ENCODE measurements around the gene LRRC15.

LRRC15 gene

DNA sequence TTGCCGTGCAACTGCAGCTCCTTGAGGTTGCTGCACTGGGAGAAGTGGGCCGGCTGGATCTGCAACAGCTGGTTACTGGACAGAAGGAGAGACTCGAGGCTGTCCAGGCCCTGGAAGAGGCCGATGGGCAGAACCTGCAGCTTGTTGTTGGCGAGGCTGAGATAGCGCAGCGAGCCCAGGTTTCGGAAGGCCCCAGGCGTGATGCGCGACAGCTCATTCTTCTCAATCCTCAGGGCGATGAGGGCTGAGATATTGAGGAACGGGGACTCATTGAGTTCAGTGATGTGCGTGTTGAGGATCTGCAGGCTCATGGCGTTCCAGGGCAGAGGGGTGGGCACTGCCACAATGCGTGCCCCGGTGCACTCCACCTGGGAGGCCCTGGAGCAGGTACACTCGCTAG lies 9.0 kb downstream of the LRRC15 start:
- DNase-seq = no peak

DNA sequence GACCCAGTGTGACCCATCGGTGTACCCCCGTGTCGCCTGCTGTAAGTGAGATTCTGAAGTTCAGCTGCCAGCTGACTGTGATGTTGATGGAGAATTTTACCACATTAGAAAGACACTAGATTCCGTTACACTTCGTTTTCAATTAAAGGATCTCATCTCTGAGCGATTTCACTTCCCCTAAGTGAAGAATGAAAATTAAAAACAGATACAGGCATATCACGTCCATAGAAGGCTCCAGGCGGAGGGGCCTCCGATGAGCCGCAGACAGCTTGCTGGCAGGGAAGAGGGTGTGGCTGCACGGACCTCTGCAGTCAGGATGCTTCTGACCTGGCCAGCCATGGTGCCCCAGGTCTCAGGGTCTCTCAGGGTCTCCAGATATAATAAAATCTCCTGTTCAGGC lies 11.9 kb downstream of the LRRC15 start:
- DNase-seq = no peak

DNA sequence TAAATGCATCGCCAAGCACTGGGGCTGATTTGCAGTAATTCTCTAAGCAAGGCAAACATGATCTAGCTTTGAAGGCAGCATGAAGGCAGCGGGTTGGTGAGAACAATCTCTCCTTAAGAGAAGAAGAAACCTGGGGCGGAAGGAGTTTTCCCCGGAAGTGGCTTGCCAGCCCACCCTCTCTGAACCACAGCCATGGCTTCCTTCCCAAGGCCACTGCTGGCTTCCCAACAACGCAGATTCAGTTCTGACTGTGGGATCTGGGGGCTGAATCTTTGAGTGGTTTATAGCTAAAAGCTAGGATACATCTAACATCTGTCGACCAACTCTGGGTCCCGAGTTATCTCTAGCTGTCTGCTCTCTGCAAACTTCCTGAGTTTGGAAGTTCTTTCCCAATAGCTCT lies 14.2 kb downstream of the LRRC15 start:
- no peak for DNase-seq

DNA sequence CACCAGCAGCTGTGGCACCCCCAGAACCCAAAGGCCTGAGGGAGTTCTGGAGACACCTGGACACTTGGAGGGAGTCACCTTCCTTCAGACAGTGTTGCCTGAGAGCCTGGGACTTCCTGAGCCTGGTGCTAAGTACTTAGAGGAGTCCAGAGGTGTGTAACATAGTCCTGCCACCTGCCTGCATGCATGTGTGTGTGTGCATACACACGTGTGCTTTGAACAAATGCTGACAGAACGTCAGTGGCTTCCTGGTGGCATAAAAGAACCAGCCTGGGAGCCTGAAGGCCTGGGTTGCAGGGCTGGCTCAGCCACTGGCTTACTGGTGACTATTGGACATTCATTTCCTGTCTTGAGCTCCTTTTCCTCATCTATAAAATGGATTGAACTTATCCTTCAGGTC lies 15.2 kb downstream of the LRRC15 start:
- no peak for DNase-seq

DNA sequence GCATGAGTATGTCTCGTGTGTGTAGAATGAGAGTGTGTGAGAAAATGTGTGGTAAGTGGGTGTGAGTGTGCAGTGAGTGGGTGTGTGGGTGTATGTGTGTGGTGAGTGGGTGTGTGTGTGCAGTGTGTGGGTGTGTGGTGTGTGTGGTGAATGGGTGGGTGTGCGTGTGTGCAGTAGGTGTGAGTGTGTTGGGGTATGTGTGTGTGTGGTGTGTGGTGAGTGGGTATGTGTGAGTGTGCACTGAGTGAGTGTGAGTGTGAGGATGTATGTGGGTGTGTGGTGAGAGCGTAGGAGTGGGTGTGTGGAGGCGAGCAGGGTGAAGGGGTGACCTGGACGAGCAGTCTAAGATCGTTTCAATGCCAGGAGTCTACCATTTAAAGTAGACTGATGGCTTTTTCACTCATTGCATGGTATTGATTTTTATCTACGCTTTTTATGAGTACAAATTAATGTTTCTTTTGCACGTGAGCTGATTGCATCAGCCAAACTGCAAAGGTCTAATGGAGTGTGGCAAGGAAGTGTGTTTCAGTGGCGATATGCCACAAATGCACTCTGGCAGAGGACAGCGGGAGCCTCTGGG lies 16.8 kb downstream of the LRRC15 start:
- no peak for DNase-seq

DNA sequence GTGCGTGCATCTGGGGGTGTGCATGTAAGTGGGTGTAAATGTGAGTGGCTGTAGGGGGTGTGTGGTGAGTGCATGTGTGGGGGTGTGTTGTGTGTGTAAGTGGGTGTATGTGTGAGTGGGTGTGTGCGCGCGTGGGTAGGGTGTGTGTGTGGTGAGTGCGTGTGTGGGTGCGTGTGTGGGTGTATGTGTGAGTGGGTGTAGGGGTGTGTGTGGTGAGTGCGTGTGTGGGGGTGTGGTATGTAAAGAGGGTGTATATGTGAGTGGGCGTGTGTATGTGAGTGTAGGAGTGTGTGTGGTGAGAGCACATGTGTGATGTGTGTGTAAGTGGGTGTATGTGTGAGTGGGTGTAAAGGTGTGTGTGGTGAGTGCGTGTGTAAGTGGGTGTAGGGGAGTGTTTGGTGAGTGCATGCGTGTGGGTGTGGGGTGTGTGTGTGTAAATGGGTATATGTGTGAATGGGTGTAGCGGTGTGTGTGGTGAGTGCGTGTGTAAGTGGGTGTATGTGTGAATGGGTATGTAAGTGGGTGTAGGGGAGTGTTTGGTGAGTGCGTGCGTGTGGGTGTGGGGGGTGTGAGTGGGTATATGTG lies 17.5 kb downstream of the LRRC15 start:
- no peak for DNase-seq

DNA sequence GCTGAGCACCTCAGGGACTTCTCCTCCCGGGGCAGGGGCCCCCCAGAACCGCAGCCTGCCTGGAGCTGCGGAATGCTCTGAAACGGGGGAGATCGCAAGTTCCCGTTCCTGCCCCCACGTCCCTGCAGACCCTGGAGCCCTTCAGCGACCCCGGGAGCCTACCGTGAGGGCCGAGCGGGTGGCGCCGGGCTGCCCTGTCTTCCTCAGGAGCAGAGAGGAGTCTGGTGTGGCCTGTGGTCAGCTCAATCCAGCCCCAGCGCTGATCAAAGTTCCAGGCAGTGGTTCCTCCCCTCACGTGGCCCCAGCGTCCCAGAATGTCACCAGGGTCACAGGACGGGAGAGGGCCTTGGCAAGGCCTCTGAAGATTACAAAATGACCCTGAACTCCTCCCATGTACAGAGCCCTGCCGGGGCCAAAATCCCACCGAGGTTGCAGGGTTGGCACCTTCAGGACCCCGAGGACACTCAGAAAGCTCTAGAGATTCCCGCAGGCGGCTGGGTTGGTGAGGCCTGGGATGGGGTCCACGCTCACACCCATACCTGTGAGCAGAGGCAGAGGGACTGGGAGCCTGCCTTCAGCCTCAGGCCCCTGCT lies 18.4 kb downstream of the LRRC15 start, which contains the start of gene CPN2:
CPN2 (minus strand) TSS at position 249 of the 593 bp plus-strand sequence. CDS start 8,626 bp downstream, outside the sequence.
- no peak for DNase-seq

DNA sequence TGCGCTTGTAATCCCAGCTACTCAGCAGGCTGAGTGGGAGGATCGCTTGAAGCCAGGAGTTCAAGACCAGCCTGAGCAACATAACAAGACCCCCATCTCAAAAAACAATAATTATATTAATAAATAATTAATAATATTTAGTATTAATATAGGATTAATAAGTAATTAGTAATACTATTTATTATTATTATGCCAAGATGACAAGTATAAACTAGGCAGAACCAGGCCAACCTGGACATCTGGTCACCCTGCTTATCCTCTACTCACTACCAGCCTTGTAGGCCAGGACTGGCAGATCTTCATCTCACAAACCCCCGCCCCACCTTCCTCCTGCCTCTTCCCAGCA lies 18.8 kb downstream of the LRRC15 start:
- no peak for DNase-seq

DNA sequence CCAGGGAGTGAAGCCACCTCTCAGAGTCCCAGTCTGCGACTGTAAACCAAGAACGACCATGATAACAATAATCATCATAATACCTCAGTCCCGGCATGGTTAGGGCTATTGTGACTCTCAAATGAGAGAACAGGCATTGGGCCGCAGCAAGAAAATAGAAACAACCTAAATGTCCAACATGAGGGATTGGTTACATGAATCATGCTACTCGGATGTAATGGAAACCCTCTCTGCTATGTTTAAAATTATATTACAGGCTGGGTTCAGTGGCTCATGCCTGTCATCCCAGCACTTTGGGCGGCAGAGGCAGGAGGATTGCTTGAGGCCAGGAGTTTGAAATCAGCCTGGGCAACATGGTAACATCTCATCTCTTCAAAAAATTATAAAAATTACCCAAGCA lies 21.2 kb downstream of the LRRC15 start:
- no peak for DNase-seq

DNA sequence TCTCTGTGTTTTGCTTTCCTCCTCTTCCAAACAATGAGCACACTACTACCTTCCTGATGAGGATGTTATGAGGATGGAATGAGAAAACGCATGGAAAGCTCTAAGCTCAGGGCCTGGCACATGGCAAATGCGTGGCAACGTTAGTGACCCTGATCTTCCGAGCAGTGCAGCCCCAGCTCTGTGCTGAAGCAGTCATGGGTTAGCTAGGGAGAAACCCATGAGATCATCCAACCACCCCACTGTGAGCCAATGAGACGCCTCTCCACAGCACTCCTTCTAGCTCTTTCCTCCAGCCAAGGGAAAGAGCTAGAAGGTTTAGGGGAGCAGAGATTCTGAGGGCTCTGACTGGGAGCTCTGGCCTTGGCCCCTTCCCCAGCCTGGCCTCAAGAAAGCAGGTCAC lies 22.9 kb downstream of the LRRC15 start:
- no peak for DNase-seq

DNA sequence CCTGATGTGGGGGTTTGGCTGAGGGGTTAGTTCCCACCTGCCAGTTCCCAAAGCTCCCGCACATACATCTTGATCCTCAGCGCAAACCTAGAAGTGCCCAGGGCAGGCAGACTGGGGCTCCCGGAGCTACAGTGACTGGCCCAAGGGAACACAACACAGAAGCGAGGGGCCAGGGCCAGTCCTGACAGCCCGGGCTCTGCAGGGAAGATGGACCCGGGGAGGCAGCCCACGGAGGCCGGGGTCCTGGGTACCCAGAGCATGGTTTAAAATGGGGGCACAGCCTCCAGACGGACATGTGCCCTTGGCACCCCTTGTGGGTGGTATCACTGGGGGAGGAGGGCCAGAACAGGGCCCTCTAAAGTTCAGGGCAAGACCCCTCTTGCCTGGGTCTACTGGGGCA lies 23.5 kb downstream of the LRRC15 start:
- no peak for DNase-seq

DNA sequence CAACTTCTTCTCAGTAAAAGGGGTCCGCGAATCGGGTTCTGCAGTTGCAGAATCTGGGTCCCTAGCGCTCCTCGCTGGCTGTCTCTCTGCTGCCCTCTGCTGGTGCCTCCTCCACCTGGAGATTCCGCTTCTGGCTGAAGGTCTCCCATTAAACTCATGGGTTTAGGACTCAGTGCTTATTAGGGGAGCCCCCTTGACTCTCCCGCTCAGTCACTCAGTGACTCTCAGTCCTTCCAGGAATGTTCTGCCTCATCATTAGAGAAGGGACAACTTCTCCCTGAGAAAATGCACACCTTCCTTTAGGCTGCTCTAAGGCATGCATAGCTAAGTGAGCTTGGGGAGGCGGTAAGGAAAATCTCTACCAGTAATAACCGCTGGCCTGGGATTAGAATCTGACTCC lies 25.5 kb downstream of the LRRC15 start:
- DNase-seq = no peak

DNA sequence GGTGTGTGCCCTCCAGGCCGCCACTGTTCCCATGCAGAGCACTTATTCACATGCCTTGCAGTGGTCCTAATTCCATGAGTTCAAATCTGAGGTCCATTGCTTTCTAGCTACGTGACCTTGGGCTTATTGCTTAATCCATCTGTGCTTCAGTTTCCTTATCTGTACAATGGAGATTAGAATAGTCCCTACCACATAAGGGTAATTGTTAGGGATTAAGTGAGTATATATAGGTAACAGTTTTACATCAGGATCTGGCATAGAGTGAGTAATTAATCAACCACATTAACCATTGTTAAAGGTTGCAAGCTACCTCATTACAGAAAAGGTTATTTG lies 26.0 kb downstream of the LRRC15 start:
- no peak for DNase-seq

DNA sequence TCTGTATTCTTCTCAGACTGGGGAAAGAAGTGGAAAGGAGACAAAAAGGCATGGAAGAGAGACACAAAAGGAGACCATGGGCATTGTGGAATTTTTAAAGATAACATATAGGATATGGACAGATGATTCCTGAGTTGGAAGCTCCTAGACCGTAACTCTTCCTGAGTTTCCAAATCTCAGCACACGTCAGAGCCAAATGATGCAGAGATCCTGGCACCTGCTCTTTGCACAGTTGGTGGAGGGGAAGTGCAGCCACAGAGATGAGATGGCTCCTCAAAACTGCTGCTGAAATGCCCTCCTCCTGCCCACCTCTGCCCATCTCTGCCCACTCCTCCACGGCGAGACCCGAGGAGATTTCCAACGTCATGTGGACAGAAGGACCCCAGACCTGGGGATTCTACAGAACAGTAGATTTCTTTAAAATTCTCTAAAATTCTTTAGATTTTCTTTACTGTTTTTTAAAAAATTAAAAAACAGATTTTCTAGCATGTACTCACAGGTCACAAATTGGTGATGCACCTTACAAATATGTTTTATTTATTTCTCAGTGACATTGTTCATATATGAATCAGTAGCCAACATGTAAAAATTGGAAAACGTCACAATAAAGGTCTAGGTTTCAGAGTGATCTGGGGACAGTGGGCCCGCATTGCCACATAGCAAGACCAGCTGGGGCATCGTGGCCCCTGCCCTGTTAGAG lies 26.5 kb downstream of the LRRC15 start:
- DNase-seq = no peak

DNA sequence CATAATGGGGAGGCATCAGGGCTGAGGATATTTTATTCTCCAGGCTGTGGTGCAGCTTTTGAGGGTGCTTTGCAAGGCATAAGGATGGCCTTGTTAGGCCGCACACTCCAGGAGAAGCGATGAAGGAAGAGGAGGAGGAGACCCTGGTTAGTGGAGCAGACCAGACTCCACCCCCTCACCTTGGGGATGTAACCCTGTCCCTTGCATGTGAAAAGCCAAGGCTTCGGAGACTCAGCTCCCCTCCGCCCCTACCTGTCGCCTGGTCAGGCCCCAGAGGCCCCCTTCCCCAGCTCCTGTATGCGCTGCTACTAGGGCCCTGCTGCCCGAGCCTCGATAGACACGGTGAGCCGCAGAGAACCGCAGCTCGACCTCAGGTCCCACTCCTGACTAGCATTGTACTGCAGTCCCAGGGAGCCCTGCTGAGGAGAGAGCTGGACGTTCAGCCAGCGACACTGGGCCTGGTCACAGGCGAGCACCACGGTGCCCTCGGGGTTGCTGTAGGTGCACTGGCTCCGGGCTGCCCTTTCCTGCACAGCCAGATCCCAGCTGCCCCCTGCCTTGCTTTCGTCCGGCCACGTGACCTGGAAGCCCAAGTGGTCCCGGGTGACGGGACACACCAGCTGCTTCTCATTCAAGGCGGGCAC lies 28.7 kb downstream of the LRRC15 start:
- DNase-seq = no peak

DNA sequence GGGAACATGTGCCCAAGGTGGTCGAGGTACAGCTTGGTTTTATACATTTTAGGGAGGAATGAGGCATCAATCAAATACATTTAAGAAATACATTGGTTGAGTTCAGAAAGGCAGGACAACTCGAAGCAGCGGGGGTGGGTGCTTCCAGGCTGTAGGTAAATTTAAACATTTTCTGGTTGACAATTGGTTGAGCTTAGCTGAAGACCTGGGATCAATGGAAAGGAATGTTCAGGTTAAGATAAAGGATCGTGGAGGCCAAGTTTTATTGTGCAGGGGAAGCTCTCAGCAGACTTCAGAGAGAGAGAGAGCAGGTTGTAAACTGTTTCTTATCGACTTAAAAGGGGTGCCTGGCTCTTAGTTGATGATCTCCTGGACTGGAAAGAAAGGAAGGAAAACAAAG lies 29.7 kb downstream of the LRRC15 start:
- no peak for DNase-seq

DNA sequence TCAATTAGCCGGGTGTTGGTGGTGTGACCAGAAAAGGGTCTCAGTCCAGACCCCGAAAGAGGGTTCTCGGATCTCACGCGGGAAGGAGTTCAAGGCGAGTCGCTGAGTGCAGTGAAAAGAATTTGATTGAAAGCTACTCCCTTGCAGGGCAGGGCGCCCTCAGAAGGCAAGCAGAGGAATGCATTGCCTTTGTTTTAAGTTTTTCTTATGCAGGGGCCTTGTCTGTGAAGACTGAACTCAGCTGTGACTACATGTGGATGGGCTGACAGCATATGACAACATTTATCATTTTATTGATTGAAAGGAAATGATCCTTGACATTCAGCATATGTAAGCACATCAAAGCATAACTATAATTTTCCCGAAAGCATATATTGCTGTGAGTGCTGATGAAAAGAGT lies 30.2 kb downstream of the LRRC15 start:
- DNase-seq = no peak

DNA sequence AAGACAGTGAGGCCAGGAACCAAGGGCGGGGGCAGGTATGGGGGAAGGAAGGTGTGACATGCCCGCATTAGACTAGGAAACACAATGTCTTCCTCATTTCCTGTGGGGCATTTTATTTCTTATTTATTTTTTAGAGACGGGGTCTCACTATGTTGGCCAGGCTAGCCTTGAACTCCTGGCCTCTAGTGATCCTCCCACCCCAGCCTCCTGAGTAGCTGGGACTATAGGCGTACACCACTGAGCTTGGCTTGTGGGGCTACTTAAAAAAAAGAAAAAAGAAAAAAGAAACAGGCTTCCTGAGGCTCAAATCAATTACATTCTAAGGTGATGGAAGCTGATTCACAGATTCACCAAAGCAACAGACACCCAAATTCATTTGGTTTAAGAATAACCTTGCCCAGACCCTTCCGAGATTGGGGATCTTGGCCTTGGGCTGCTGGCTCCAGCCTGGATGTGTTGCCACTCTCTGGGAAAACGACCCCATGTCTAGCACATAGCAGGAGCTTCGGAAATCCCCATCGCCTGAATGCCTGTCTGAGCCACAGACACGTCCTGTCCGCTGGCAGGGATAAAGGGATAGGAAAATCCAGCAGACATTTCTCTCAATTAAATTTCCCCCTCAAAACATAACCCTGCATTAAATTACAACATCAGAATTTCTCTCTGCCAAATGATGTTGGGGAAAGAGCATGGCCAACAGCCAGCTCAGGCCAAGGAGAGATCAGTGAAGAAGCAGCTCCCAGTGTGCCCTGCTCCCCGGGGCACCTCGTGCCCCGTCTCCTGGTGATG lies 31.4 kb downstream of the LRRC15 start:
- no peak for DNase-seq

DNA sequence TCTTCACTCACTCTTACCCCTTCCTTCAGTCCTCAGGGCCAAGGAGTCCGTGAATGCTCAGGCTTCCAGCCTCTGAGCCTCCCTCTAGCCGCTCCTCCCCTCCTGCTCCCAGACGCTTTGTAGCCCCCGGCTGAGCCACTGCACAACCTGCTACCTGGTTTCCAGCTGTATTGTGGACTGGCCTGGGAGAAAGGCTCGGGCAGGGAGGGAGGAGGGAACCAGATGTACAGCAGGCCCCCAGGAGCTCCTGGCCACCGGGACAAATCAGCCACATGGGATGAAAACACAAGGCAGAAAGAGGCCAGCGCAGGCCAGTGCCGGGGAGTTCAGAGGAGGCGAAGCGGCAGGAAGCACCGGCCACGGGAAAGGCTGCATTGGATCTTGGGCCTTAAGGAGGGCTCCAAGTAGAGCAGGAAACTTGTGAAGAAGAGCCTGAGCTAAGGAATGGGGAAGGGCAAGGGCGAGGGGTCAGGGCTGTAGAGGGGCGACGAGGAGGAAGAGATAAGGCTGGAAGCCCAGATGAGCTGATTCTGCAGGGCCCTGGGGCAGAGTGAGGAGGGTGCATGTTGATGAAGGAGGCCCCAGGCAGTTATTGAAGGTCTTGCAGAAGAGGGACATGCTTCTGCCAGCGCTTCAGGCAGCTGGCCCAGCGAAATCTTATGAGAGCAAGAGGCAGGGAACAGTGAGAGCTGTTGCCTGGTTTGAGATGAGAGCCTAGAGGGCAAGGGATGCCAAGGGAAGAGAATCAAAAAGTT lies 32.8 kb downstream of the LRRC15 start:
- no peak for DNase-seq

DNA sequence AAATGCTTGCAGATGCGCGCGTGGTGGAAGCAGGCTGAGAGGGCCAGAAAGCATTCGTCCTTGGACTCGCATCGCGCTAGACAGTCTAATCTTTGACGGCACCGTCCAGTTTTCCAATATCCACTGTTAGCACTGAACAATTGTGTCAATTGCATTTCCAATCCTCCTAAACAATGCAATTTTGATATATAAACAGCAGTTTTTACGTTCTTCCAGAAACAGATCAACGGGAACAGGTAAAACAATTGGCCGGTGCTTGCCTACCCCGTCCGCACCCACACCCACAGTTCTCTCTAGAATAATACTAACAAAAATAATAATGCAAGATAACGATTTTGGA lies 35.6 kb downstream of the LRRC15 start:
- DNase-seq = no peak

DNA sequence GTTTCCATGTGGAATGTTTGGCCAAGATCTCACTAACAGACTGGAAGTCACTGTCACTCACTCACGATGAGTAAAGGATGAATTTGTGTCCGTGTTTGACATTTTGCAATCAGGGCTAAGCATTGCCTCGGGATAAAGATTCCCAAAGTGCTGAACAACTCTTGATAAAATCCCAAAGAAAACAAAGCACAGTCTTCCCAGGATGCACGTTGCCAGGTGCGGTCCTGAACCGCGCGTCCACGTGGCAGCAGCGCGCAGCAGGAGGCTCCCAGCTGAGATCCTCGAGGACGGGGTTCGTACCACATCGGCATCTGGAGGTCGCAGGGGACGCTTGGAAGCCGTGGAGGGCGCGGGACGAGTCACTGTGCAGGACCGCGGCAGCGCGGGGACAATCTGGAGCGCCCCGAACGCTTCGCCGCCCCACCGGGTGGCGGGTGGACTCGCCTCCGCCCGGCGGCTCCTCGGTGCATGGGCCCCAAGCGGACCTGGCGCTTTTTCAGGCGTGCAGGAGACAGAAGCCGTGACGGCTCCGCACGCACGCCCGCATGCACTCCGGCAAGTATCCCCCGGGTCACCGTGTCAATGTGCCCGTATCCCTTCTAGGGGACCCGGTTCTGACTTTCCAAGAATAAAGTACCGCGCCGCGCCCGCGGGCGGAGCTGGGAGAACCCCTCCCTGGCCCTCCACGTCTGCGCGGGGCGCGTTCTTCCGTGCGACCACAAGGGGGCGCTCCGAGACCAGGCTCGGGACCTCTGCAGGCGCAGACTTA lies 36.1 kb downstream of the LRRC15 start:
- DNase-seq = no peak

DNA sequence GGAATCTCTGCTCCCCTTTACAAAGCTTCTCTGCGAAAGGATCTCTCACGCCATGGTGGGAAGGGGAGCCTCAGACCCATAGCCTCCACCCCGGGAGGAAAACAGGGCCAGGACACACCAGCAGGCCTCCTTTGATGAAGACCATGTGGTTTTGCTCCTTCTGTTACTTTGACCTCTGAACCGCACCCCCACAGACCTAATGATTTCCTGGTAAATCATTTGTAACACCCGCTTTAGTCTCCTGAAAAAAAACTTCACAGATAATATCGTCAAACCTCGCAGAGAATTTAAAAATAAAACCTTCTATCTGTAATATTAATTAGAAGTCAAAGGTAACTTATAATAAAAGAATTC lies 36.7 kb downstream of the LRRC15 start:
- no peak for DNase-seq
